ENCODE results near the gene FMN2. TPM values are rescaled to one million over a fixed set of nuclear protein-coding genes. Genes with fewer than 3 reads are reported as not detected.

Gene FMN2
- total RNA-seq, 1 experiment from 2014 or later: 4.6 TPM

DNA sequence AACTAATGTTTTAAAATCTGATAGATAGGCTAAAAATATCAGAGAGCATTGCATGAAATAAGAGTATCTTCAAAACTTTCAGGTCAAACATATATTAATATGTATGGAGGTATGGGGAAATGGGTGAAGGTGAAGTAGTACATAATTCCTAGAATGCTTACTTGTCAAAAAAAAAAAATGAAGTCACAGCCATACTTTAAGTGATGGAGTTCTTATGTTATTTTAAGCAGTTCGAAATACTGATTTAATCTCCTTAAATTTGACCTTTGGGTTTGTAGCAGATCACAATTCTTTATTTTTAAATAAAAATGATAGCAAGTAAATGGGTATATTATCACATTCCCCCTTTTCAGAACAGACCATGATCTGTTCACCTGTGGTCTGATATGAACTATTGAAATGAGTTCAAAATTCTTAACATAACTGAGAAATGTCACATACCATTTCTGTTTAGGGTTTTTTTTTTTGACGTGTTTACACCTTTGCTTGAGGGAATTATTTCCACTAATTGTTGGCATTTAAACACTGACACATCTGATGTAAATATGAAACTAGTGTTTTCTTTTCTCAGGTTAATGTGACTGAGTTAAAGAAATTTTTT lies 300.1 kb downstream of the FMN2 start:
- Histone ChIP-seq H3F3A (ENCODE audit: low read length, unreplicated experiment) (no peaks in the 10 kb centered on the region), H3K36me3 (ENCODE audit: low read depth, low read length) (no peaks in the 10 kb centered on the region; the same call in 1 of the 2 replicates), H3K9me3 (ENCODE audit: low read length) (no peaks in the 10 kb centered on the region), H3K9ac (ENCODE audit: low read length) (no peak overlapping the region), H3K27me3 (ENCODE audit: low read length) (no peaks in the 10 kb centered on the region), H3K9me2 (replicated peaks; ENCODE audit: low read length) (no peaks in the 10 kb centered on the region), H2AFZ (ENCODE audit: low read length) (no peak overlapping the region), H4K20me1 (ENCODE audit: low read length) (no peaks in the 10 kb centered on the region), H3K4me1 (ENCODE audit: insufficient read depth, low read length) (peaks cover 4% of the 10 kb centered on the region), H3K4me3 (ENCODE audit: low read length) (no peak overlapping the region), H3K79me2 (ENCODE audit: low read length) (no peaks in the 10 kb centered on the region), H3K27ac (ENCODE audit: low read length) (no peak overlapping the region), H3K4me2 (ENCODE audit: low read length) (no peak overlapping the region)
- no TSS peak for BruUV-seq (replicated peaks)
- intact Hi-C loops (cut with micrococcal nuclease): no loop called here
- TF ChIP-seq EZH2phosphoT487 (IDR thresholded peaks at IDR 0.05; ENCODE audit: borderline replicate concordance, low read length) (no peak), EZH2 (IDR thresholded peaks at IDR 0.05; ENCODE audit: low read length, unreplicated experiment) (no peak)
- TF ChIP-seq, protein P1, sequence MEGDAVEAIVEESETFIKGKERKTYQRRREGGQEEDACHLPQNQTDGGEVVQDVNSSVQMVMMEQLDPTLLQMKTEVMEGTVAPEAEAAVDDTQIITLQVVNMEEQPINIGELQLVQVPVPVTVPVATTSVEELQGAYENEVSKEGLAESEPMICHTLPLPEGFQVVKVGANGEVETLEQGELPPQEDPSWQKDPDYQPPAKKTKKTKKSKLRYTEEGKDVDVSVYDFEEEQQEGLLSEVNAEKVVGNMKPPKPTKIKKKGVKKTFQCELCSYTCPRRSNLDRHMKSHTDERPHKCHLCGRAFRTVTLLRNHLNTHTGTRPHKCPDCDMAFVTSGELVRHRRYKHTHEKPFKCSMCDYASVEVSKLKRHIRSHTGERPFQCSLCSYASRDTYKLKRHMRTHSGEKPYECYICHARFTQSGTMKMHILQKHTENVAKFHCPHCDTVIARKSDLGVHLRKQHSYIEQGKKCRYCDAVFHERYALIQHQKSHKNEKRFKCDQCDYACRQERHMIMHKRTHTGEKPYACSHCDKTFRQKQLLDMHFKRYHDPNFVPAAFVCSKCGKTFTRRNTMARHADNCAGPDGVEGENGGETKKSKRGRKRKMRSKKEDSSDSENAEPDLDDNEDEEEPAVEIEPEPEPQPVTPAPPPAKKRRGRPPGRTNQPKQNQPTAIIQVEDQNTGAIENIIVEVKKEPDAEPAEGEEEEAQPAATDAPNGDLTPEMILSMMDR (conservative IDR thresholded peaks at IDR 0.05; ENCODE audit: low read depth, low read length): no peak
- POLR2A ChIA-PET (ENCODE audit: unreplicated experiment): no interaction called here
- CTCF ChIA-PET: interaction anchor here (0.8 kb wide), 1 partner anchor 24 kb away, joined by 8 read pairs; no protein-coding TSS in a partner anchor
- DNase-seq (no peak), ATAC-seq (no peak)

DNA sequence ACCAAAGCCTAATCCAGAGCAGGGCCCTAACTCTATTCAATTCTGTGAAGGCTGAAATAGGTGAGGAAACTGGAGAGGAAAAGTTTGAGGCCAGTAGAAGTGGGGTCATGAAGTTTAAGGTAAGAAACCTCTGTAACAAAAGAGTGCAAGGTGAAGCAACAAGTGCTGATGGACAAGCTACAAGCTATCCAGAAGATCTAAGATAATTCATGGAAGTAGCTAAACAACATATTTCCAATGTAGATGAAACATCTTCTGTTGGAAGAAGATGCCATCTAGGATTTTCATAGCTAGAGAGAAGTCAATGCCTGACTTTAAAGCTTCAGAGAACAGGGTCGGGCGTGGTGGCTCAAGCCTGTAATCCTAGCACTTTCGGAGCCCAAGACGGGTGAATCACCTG lies 302.7 kb downstream of the FMN2 start:
- no peaks in the 10 kb centered on the region for H3K79me2 ChIP-seq (ENCODE audit: low read length)
- BruUV-seq (replicated peaks): no TSS peak
- intact Hi-C loops (cut with micrococcal nuclease): no loop called here
- no peaks in the 10 kb centered on the region for H3K9me2 ChIP-seq (replicated peaks; ENCODE audit: low read length)
- no peak for DNase-seq
- ATAC-seq: no peak
- H3F3A ChIP-seq (ENCODE audit: low read length, unreplicated experiment): no peaks in the 10 kb centered on the region
- H3K27me3 ChIP-seq (ENCODE audit: low read length): no peaks in the 10 kb centered on the region
- H3K27ac ChIP-seq (ENCODE audit: low read length): no peak overlapping the region
- H2AFZ ChIP-seq (ENCODE audit: low read length): no peak overlapping the region
- TF ChIP-seq EZH2 (IDR thresholded peaks at IDR 0.05; ENCODE audit: low read length, unreplicated experiment) (no peak), EZH2phosphoT487 (IDR thresholded peaks at IDR 0.05; ENCODE audit: borderline replicate concordance, low read length) (no peak)
- TF ChIP-seq, protein P1 (conservative IDR thresholded peaks at IDR 0.05; ENCODE audit: low read depth, low read length): no peak
- POLR2A ChIA-PET (ENCODE audit: unreplicated experiment): no interaction called here
- H3K9ac ChIP-seq (ENCODE audit: low read length): no peak overlapping the region
- no peak overlapping the region for H3K4me2 ChIP-seq (ENCODE audit: low read length)
- H3K9me3 ChIP-seq (ENCODE audit: low read length): no peaks in the 10 kb centered on the region
- no peak overlapping the region for H3K4me3 ChIP-seq (ENCODE audit: low read length)
- no peaks in the 10 kb centered on the region; the same call in 1 of the 2 replicates for H3K36me3 ChIP-seq (ENCODE audit: low read depth, low read length)
- peaks cover 5% of the 10 kb centered on the region; the same call in 1 of the 2 replicates for H3K4me1 ChIP-seq (ENCODE audit: insufficient read depth, low read length)
- CTCF ChIA-PET: no interaction called here
- no peaks in the 10 kb centered on the region for H4K20me1 ChIP-seq (ENCODE audit: low read length)

DNA sequence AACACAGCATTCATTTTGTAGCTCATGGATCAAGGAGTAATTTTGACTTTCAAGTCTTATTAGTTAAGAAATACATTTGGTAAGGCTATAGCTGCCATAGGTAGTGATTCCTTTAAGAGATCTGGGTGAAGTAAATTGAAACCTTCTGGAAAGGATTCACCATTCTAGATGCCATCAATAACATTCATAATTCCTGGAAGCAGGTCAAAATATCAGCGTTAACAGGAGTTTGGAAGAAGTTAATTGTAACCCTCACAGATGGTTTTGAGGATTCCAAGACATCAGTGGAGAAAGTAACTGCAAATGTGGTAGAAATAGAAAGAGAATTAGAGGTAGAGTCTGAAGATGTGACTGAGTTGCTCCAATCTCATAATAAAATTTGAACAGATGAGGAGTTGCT lies 303.7 kb downstream of the FMN2 start:
- Histone ChIP-seq H3K9me3 (ENCODE audit: low read length) (no peaks in the 10 kb centered on the region), H4K20me1 (ENCODE audit: low read length) (no peaks in the 10 kb centered on the region), H3K4me2 (ENCODE audit: low read length) (no peak overlapping the region), H3K9me2 (replicated peaks; ENCODE audit: low read length) (no peaks in the 10 kb centered on the region), H3K4me3 (ENCODE audit: low read length) (no peak overlapping the region), H3K27ac (ENCODE audit: low read length) (no peak overlapping the region), H3K27me3 (ENCODE audit: low read length) (no peaks in the 10 kb centered on the region), H3K4me1 (ENCODE audit: insufficient read depth, low read length) (peaks cover 5% of the 10 kb centered on the region; the same call in 1 of the 2 replicates), H3K79me2 (ENCODE audit: low read length) (no peaks in the 10 kb centered on the region), H2AFZ (ENCODE audit: low read length) (no peak overlapping the region), H3F3A (ENCODE audit: low read length, unreplicated experiment) (no peaks in the 10 kb centered on the region), H3K9ac (ENCODE audit: low read length) (no peak overlapping the region), H3K36me3 (ENCODE audit: low read depth, low read length) (no peaks in the 10 kb centered on the region; the same call in 1 of the 2 replicates)
- no peak for TF ChIP-seq EZH2 (IDR thresholded peaks at IDR 0.05; ENCODE audit: low read length, unreplicated experiment)
- TF ChIP-seq EZH2phosphoT487 (IDR thresholded peaks at IDR 0.05; ENCODE audit: borderline replicate concordance, low read length): no peak
- TF ChIP-seq, protein P1 (conservative IDR thresholded peaks at IDR 0.05; ENCODE audit: low read depth, low read length): no peak
- no peak for ATAC-seq
- CTCF ChIA-PET: no interaction called here
- POLR2A ChIA-PET (ENCODE audit: unreplicated experiment): interaction anchor here (0.6 kb wide), 1 partner anchor 254 kb away, joined by 5 read pairs; no protein-coding TSS in a partner anchor
- intact Hi-C loops (cut with micrococcal nuclease): no loop called here
- DNase-seq: no peak
- no TSS peak for BruUV-seq (replicated peaks)

Measured in PC-3 (cell line).